ENCODE results near the gene MCRIP1.

DNA sequence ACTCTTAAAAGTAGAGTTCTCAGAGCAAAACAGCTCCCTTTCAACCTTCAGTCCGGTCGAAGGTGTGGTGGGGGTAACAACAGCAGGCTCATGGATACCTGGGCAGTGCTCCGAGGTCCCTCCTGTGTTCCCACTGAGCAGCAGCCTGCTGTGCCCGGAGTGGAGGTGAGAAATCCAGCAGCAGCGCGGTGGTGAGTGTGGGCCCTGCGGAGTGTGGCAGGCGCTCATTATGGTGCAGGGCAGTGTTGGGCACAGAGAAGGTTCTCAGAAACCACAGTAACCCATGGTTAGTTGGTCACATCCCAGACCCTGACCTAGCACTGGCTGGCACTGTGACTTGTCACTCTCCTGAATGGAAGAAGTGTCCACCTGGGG, 32.3 kb upstream of the MCRIP1 start:
- TF ChIP-seq, protein P1, sequence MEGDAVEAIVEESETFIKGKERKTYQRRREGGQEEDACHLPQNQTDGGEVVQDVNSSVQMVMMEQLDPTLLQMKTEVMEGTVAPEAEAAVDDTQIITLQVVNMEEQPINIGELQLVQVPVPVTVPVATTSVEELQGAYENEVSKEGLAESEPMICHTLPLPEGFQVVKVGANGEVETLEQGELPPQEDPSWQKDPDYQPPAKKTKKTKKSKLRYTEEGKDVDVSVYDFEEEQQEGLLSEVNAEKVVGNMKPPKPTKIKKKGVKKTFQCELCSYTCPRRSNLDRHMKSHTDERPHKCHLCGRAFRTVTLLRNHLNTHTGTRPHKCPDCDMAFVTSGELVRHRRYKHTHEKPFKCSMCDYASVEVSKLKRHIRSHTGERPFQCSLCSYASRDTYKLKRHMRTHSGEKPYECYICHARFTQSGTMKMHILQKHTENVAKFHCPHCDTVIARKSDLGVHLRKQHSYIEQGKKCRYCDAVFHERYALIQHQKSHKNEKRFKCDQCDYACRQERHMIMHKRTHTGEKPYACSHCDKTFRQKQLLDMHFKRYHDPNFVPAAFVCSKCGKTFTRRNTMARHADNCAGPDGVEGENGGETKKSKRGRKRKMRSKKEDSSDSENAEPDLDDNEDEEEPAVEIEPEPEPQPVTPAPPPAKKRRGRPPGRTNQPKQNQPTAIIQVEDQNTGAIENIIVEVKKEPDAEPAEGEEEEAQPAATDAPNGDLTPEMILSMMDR (IDR thresholded peaks at IDR 0.05; ENCODE audit: low read depth, low read length, missing input control), result no peak
- TF ChIP-seq, protein P2, sequence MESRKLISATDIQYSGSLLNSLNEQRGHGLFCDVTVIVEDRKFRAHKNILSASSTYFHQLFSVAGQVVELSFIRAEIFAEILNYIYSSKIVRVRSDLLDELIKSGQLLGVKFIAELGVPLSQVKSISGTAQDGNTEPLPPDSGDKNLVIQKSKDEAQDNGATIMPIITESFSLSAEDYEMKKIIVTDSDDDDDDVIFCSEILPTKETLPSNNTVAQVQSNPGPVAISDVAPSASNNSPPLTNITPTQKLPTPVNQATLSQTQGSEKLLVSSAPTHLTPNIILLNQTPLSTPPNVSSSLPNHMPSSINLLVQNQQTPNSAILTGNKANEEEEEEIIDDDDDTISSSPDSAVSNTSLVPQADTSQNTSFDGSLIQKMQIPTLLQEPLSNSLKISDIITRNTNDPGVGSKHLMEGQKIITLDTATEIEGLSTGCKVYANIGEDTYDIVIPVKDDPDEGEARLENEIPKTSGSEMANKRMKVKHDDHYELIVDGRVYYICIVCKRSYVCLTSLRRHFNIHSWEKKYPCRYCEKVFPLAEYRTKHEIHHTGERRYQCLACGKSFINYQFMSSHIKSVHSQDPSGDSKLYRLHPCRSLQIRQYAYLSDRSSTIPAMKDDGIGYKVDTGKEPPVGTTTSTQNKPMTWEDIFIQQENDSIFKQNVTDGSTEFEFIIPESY (IDR thresholded peaks at IDR 0.05), result no peak
- TF ChIP-seq, protein P3, sequence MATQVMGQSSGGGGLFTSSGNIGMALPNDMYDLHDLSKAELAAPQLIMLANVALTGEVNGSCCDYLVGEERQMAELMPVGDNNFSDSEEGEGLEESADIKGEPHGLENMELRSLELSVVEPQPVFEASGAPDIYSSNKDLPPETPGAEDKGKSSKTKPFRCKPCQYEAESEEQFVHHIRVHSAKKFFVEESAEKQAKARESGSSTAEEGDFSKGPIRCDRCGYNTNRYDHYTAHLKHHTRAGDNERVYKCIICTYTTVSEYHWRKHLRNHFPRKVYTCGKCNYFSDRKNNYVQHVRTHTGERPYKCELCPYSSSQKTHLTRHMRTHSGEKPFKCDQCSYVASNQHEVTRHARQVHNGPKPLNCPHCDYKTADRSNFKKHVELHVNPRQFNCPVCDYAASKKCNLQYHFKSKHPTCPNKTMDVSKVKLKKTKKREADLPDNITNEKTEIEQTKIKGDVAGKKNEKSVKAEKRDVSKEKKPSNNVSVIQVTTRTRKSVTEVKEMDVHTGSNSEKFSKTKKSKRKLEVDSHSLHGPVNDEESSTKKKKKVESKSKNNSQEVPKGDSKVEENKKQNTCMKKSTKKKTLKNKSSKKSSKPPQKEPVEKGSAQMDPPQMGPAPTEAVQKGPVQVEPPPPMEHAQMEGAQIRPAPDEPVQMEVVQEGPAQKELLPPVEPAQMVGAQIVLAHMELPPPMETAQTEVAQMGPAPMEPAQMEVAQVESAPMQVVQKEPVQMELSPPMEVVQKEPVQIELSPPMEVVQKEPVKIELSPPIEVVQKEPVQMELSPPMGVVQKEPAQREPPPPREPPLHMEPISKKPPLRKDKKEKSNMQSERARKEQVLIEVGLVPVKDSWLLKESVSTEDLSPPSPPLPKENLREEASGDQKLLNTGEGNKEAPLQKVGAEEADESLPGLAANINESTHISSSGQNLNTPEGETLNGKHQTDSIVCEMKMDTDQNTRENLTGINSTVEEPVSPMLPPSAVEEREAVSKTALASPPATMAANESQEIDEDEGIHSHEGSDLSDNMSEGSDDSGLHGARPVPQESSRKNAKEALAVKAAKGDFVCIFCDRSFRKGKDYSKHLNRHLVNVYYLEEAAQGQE (IDR thresholded peaks at IDR 0.05), result no peak
- TF ChIP-seq TAF1 (conservative IDR thresholded peaks at IDR 0.05) (no peak), GABPA (IDR thresholded peaks at IDR 0.05 in 1 of 2, conservative IDR thresholded peaks at IDR 0.05 in 1 of 2) (no peak)

All from liver (tissue), 3 donors.